Measurements from ENCODE around the gene RNASE12.

GRCh38 chr14:20548414-20549158, 42.6 kb downstream of the RNASE12 start:
- TF ChIP-seq CTCF (IDR thresholded peaks at IDR 0.05 in 2 of 3, conservative IDR thresholded peaks at IDR 0.05 in 1 of 3; ENCODE audit: borderline replicate concordance in 1 of 3, insufficient read depth in 1 of 3, low read depth in 2 of 3, low read length in 2 of 3) (no peak), EGR1 (IDR thresholded peaks at IDR 0.05; ENCODE audit: low read depth) (no peak)

Data from HCT116 (cell line).